ENCODE results near the gene KRTAP4-8.
"Not testable (repeated sequence)": the region's sequence is repeated elsewhere in the genome, so short reads cannot be mapped to it uniquely, and the experiment has no call there.

Gene KRTAP4-8

DNA sequence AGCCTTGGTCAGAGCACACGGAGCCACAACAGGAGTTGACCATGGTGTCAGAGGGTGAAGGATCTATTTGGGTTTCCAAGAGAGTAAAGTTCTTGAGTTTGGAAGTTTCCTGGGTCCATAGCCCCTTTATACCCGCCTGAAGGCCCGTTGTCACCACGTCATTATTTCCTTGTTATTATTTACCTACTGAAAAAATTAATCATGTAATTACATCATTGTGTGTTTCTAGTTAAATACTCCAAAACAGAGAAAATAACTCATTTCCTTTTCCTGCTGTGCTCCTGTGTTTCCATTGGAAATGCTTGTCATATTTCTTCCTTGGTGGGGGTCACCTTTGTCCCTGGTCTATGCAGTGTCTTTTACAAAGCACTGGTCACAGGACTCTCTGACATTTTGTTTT, at the start of gene KRTAP4-8:
KRTAP4-8 (minus strand) TSS at position 101 of the 400 bp plus-strand sequence; CDS start at position 43, 58 bp downstream.
- TF ChIP-seq, protein P1, sequence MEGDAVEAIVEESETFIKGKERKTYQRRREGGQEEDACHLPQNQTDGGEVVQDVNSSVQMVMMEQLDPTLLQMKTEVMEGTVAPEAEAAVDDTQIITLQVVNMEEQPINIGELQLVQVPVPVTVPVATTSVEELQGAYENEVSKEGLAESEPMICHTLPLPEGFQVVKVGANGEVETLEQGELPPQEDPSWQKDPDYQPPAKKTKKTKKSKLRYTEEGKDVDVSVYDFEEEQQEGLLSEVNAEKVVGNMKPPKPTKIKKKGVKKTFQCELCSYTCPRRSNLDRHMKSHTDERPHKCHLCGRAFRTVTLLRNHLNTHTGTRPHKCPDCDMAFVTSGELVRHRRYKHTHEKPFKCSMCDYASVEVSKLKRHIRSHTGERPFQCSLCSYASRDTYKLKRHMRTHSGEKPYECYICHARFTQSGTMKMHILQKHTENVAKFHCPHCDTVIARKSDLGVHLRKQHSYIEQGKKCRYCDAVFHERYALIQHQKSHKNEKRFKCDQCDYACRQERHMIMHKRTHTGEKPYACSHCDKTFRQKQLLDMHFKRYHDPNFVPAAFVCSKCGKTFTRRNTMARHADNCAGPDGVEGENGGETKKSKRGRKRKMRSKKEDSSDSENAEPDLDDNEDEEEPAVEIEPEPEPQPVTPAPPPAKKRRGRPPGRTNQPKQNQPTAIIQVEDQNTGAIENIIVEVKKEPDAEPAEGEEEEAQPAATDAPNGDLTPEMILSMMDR (IDR thresholded peaks at IDR 0.05; ENCODE audit: low read depth, low read length), result no peak
- no peak for DNase-seq (ENCODE audit: extremely low read depth, low read depth)

DNA sequence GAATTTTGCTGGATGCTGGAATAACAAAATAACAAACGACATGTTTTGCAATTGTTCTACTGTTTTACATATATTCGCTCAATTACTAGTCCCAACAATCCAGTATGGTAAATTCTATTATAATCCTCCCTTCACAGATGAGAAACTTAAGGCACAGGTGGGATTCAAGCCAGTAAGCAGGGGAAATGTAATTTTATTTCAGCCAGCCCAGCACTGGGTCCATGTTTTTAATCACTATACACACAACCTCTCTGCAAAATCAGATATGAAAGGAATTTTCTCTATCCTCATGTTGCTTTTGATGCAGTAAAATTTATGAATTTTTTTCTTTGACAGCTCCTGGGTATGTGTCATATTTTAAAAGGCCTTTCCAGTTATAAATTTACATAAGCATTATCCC, 47.3 kb upstream of the KRTAP4-8 start:
- TF ChIP-seq, protein P1 (IDR thresholded peaks at IDR 0.05; ENCODE audit: low read depth, low read length), result no peak
- DNase-seq (ENCODE audit: extremely low read depth, low read depth), result no peak

DNA sequence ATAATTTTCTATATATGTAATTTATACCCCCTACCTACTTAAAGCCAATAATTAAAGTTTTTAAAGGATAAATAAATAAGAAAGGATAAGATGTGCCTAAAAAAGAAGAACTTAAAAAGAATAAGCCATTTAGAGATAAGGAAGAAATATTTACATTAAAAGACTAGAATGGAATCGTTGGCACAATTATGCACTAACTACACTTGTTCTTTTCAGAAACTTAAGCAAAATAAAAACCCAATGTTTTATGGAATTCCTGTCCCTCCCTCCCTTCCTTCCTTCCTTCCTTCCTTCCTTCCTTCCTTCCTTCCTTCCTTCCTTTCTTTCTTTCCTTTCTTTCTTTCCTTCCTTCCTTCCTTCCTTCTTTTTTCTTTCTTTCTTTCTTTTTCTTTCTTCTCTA, 46.9 kb upstream of the KRTAP4-8 start:
- no peak for DNase-seq (ENCODE audit: extremely low read depth, low read depth)
- TF ChIP-seq, protein P1 (IDR thresholded peaks at IDR 0.05; ENCODE audit: low read depth, low read length), result no peak

DNA sequence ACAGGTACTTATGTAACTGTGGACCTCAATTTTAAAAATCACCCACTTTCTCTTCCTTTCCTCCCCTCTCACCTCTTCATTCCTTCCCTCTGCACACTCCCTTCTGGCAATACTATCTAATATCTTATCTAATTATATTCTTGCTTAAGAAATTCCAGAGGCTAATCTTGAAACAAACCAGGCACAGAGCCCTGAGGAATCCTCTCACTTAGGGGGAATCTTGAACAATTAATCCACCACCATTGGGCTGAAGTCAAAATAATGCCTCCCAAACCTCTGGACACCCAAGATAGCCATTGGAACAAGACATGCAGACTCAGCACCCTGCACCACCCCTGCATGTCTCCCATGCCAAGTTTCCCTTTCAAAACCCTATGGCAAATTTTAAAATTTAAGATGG, 43.4 kb upstream of the KRTAP4-8 start:
- TF ChIP-seq, protein P1 (IDR thresholded peaks at IDR 0.05; ENCODE audit: low read depth, low read length), result no peak
- no peak for DNase-seq (ENCODE audit: extremely low read depth, low read depth)

DNA sequence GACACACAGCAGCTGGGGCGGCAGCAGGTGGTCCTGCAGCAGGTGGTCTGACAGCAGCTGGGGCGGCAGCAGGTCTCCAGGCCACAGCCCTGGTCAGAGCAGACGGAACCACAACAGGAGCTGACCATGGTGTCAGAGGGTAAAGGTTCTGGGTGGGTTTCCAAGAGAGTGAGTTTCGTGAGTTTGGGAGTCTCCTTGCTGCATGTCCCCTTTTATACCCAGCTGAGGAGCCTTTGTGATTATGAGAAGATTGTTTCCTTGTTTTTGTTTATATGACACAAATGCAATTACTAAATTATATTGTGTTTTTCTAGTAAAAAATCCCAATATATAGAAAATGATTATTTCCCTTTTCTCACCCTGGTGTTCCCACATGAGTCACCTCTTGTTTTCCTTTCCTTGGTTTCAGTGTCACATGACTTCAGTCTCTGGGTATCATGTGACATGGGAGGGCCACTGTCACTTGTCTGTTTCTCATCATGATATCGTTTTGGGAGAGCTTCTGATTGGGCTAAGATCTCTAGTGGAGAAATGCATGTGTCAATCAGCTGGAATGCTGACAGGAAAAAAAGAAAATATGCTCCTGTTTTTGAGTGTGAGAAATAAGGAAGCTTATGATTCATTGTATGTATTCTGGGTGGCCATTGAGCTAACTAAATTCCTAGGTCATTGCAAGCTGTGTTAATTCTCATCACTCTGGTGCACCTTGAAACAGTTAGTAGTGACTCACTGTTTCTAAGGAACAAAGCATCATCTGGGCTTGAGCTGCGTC, 42.6 kb upstream of the KRTAP4-8 start, which contains the start of gene KRTAP4-6:
KRTAP4-6 (minus strand) TSS at position 185 of the 772 bp plus-strand sequence; CDS start at position 128, 57 bp downstream.
- TF ChIP-seq, protein P1 (IDR thresholded peaks at IDR 0.05; ENCODE audit: low read depth, low read length), result no peak
- peak; percentile 16 for DNase-seq (ENCODE audit: extremely low read depth, low read depth)

DNA sequence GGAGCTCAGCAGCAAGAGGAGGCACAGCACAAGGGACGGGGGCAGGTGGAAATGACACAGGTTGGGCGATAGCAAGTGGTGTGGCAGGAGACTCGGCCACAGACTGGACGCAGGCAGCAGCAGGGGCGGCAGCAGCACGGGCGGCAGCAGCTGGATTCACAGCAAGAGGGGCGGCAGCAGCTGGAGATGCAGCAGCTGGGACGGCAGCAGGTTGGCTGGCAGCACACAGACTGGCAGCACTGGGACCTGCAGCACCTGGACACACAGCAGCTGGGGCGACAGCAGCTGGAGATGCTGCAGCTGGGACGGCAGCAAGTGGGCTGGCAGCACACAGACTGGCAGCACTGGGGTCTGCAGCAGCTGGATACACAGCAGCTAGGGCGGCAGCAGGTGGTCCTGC, 41.9 kb upstream of the KRTAP4-8 start:
- not testable (repeated sequence) for DNase-seq (ENCODE audit: extremely low read depth, low read depth)

DNA sequence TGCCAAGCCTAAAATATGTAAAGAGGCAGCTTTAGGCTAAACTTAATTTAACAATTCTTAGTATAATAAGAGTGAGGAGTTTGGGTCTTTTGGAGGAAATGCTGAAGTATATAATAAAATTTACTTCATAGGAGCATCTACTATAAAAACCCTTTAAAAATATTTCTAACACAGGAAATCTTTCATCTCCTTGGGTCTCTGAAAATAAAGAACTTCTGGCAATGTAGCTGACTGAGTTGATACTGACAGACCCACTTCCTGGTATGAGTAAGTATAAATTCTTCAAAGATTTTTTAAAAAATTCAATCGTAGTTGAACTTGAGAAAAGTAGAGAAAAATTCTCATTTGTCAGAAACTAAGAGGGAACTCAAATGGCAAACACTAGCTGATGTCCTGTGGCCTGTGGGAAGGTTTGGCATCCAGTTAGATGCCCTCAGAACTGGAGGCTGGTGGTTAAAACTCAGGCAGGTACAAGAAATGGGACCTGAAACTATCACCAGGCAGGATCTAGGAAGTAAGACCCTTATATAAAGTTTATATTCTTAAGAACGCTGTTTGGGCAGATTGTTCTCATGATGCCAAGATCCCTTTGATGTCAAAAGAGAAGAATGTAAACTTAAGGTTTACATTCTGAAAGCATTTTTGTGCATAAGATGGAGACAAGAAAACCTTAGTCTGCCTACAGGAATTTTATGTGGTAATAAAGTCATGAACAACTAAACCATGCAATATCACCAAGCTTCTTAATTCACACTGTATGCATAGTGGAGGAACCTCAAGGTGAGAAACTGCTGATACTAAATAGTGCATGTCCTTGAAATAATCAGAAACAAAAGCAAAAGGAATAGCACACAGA, 36.2 kb upstream of the KRTAP4-8 start:
- TF ChIP-seq, protein P1 (IDR thresholded peaks at IDR 0.05; ENCODE audit: low read depth, low read length), result no peak
- no peak for DNase-seq (ENCODE audit: extremely low read depth, low read depth)
